Embryonic facial prominence (tissue), 1 donor: ENCODE results near the gene ABHD12.

Source experiments
- DNase-seq: peaks from one replicate; pipeline ENCODE4 v3.0.0-alpha.2; 2016; ENCODE audit errors: extremely low spot score

The ABHD12 gene

GRCh38 chr20:25308671-25309394 is 81.8 kb downstream of the ABHD12 start:
- DNase-seq, result no peak

GRCh38 chr20:25308083-25308491 is 82.5 kb downstream of the ABHD12 start:
- DNase-seq, result no peak

- DNase-seq, result no peak
These were observed 83.4 kb downstream of the ABHD12 start for GRCh38 chr20:25306991-25307903.

GRCh38 chr20:25304025-25304549 is 86.5 kb downstream of the ABHD12 start:
- DNase-seq, result no peak

GRCh38 chr20:25303292-25304024 is 87.2 kb downstream of the ABHD12 start:
- no peak for DNase-seq

- DNase-seq, result no peak
These were observed 88.0 kb downstream of the ABHD12 start for GRCh38 chr20:25302596-25302995.

- no peak for DNase-seq
These were observed 89.2 kb downstream of the ABHD12 start for GRCh38 chr20:25301357-25301920.

GRCh38 chr20:25300496-25301170 is 90.0 kb downstream of the ABHD12 start:
- no peak for DNase-seq

- no peak for DNase-seq
These were observed 90.8 kb downstream of the ABHD12 start for GRCh38 chr20:25299806-25300205.

GRCh38 chr20:25297141-25297905 is 93.3 kb downstream of the ABHD12 start:
- DNase-seq, result no peak

GRCh38 chr20:25296094-25297093 is 94.2 kb downstream of the ABHD12 start:
- no peak for DNase-seq

GRCh38 chr20:25295386-25296093 is 95.1 kb downstream of the ABHD12 start:
- DNase-seq, result no peak

- no peak for DNase-seq
These were observed 95.9 kb downstream of the ABHD12 start for GRCh38 chr20:25294459-25295385.

- no peak for DNase-seq
These were observed 96.7 kb downstream of the ABHD12 start for GRCh38 chr20:25293910-25294458.

- no peak for DNase-seq
These were observed 97.1 kb downstream of the ABHD12 start for GRCh38 chr20:25293507-25293906.

- no peak for DNase-seq
These were observed 98.3 kb downstream of the ABHD12 start for GRCh38 chr20:25292176-25292891.
